ENCODE measurements around the gene SREBF2.

SREBF2 gene

DNA sequence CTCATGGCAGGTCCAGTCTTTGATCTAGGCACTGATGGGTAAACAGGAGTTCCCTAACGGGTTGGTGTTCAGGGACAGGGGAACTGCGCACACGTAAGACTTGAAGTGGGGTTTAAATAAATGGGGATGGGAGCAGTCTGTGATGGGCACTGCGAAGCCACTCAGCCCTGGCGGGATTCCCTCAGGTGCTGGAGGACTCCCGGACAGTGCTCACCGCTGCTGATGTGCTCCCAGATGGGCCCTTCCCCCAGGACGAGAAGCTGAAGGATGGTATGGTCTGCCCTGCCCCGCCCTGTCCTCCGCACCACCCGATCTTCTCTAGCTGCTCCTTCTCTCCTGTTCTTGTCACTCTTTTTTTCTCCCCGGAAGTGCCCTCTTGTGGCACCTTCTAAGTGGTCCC lies 22.9 kb upstream of the SREBF2 start:
- WGBS, 2 experiments (ENCODE audit: insufficient coverage in 2 of 2), result 99% methylated on average over 10 to 12 of the region's 12 CpGs
- peaks cover 24% of the 10 kb centered on the region for H3K36me3 ChIP-seq (ENCODE audit: control insufficient read depth, insufficient read depth, low read length)
- no peaks in the 10 kb centered on the region for H3K4me1 ChIP-seq (ENCODE audit: control insufficient read depth, insufficient read depth, low read length, poor library complexity, severe bottlenecking)
- H3K9me3 ChIP-seq (ENCODE audit: control insufficient read depth, low read length), result no peaks in the 10 kb centered on the region
- no peak overlapping the region for H3K4me3 ChIP-seq (ENCODE audit: extremely low read depth, insufficient read depth, low read length, poor library complexity, severe bottlenecking)
- no peak overlapping the region for H3K27ac ChIP-seq (ENCODE audit: low read depth, low read length, severe bottlenecking)

DNA sequence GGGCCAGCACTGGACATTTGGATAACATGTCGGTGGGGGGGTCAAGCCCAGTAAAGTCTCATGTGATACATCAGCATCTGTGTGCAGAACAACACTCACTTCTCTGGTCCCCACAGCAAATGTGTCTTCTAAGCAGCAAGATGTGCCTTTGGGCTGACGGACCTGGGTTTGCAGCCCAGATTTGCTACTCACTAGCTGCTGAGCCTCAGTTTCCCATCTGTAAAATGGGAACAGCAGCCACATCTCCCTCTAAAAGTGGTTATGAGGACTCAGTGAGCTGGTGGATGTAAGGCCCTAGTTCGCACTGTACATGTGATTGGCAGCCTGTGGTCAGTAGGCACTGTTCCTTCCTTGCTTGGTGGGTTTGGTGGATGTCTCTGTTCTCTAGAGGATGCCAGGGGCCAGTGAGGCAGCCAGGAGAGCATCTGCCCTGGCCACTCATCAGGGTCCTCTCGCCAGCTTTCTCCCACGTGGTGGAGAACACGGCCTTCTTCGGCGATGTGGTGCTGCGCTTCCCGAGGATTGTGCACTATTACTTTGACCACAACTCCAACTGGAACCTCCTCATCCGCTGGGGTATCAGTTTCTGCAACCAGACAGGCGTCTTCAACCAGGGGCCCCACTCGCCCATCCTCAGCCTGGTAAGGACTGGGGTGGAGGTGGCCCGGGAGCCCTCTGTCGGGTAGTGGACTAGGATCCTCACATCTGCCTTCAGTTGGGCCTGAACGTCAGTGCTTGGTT lies 19.9 kb upstream of the SREBF2 start:
- Histone ChIP-seq H3K9me3 (ENCODE audit: control insufficient read depth, low read length) (no peaks in the 10 kb centered on the region), H3K4me3 (ENCODE audit: extremely low read depth, insufficient read depth, low read length, poor library complexity, severe bottlenecking) (no peak overlapping the region), H3K36me3 (ENCODE audit: control insufficient read depth, insufficient read depth, low read length) (peaks cover 30% of the 10 kb centered on the region), H3K27ac (ENCODE audit: low read depth, low read length, severe bottlenecking) (no peak overlapping the region), H3K4me1 (ENCODE audit: control insufficient read depth, insufficient read depth, low read length, poor library complexity, severe bottlenecking) (no peaks in the 10 kb centered on the region)
- 97 to 98% methylated on average over 13 to 16 of the region's 16 CpGs for WGBS, 2 experiments (ENCODE audit: insufficient coverage in 2 of 2)

DNA sequence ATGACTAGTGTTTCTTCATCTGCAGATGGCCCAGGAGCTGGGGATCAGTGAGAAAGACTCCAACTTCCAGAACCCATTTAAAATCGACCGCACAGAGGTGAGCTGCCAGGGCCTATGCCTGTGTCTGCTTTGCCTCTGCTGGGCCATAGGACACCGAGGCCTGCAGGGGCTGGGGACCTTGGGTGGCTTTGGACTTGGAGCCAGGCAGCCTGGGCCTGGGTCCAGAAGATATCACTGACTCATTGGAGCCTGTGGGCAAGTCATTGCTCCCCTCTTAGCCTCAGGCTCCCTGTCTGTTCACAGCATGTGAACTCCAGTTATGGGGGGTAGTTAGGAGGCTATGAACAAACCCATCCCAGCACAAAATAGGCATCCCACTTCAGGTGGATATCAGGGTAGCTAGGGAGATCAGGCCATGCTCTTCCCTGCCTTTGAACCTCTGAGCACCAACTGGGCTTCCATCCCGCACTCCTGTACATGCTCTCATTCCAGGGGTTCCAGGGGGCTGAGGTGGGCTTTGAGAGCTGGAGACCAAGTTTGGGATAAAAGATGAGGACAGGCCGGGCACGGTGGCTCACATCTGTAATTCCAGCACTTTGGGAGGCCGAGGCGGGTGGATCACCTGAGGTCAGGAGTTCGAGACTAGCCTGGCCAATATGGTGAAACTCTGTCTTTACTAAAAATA lies 19.0 kb upstream of the SREBF2 start:
- H3K36me3 ChIP-seq (ENCODE audit: control insufficient read depth, insufficient read depth, low read length), result peaks cover 30% of the 10 kb centered on the region
- no peaks in the 10 kb centered on the region for H3K4me1 ChIP-seq (ENCODE audit: control insufficient read depth, insufficient read depth, low read length, poor library complexity, severe bottlenecking)
- 85 to 95% methylated on average over 8 to 9 of the region's 9 CpGs for WGBS, 2 experiments (ENCODE audit: insufficient coverage in 2 of 2)
- H3K4me3 ChIP-seq (ENCODE audit: extremely low read depth, insufficient read depth, low read length, poor library complexity, severe bottlenecking), result no peak overlapping the region
- no peaks in the 10 kb centered on the region for H3K9me3 ChIP-seq (ENCODE audit: control insufficient read depth, low read length)
- H3K27ac ChIP-seq (ENCODE audit: low read depth, low read length, severe bottlenecking), result no peak overlapping the region

DNA sequence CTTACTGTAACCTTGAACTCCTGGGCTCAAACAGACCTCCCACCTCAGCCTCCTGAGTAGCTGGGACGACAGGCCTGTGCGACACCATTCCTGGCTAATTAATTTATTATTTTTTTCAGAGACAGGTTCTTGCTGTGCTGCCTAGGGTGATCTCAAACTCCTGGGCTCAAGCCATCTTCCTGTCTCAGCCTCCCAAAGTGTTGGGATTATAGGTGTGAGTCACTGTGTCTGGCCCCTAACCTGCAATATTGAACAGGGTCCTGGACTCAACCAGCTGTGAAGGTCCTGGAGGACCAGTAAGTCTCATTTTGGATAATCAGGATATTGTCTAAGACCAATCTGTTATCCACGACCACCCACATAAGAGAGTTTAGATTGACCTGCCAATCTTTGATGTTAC lies 17.2 kb upstream of the SREBF2 start:
- Histone ChIP-seq H3K27ac (ENCODE audit: low read depth, low read length, severe bottlenecking) (no peak overlapping the region), H3K4me1 (ENCODE audit: control insufficient read depth, insufficient read depth, low read length, poor library complexity, severe bottlenecking) (no peaks in the 10 kb centered on the region), H3K4me3 (ENCODE audit: extremely low read depth, insufficient read depth, low read length, poor library complexity, severe bottlenecking) (no peak overlapping the region), H3K9me3 (ENCODE audit: control insufficient read depth, low read length) (no peaks in the 10 kb centered on the region), H3K36me3 (ENCODE audit: control insufficient read depth, insufficient read depth, low read length) (peaks cover 26% of the 10 kb centered on the region)
- 96% methylated on average over 3 of the region's 3 CpGs; no CpG with 5 or more reads in 1 of the 2 experiments for WGBS, 2 experiments (ENCODE audit: insufficient coverage in 2 of 2)

DNA sequence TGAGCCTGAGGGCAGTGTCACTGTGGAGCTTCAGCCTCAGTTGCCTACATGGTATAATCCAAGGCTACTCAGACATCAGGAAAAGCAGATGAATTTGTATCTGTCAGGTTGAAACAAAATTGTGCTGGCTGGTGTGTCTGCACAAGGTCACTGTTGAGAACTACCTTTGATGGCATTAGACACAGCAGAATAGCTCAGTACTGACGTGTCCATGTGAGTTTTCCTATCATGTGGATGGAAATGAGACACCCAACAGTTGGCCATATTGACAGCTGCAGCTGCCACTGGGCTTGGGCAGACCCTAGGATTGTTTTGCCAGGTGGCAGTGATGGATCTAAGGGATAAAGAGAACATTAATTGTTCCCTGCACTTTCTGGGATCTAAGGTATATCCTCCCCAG lies 16.7 kb upstream of the SREBF2 start:
- Histone ChIP-seq H3K27ac (ENCODE audit: low read depth, low read length, severe bottlenecking) (no peak overlapping the region), H3K4me1 (ENCODE audit: control insufficient read depth, insufficient read depth, low read length, poor library complexity, severe bottlenecking) (no peaks in the 10 kb centered on the region), H3K4me3 (ENCODE audit: extremely low read depth, insufficient read depth, low read length, poor library complexity, severe bottlenecking) (no peak overlapping the region), H3K36me3 (ENCODE audit: control insufficient read depth, insufficient read depth, low read length) (peaks cover 22% of the 10 kb centered on the region), H3K9me3 (ENCODE audit: control insufficient read depth, low read length) (no peaks in the 10 kb centered on the region)
- WGBS, 2 experiments (ENCODE audit: insufficient coverage in 2 of 2), result 90 to 100% methylated on average over 1 of the region's 1 CpG

DNA sequence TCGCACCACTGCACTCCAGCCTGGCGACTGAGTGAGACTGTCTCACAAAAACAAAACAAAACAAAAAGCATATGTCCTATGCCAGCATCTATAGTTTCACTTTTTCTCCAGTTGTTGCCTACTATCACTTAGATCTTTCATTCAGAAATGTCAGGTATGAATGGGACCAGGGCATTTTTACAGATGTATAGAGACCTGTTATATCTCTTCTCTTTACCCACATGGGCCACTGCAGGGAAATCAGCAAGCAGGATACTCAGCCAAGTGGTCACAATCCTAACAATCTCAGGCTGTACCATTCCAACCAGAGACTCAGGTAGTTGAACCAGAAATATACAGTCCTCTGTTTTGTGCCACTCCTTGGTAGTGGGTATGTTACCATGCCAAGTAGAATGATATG lies 16.0 kb upstream of the SREBF2 start:
- no peak overlapping the region for H3K27ac ChIP-seq (ENCODE audit: low read depth, low read length, severe bottlenecking)
- peaks cover 4% of the 10 kb centered on the region for H3K4me1 ChIP-seq (ENCODE audit: control insufficient read depth, insufficient read depth, low read length, poor library complexity, severe bottlenecking)
- no peaks in the 10 kb centered on the region for H3K9me3 ChIP-seq (ENCODE audit: control insufficient read depth, low read length)
- H3K4me3 ChIP-seq (ENCODE audit: extremely low read depth, insufficient read depth, low read length, poor library complexity, severe bottlenecking), result no peak overlapping the region
- 100% methylated on average over 2 of the region's 2 CpGs for WGBS, 2 experiments (ENCODE audit: insufficient coverage in 2 of 2)
- peaks cover 17% of the 10 kb centered on the region for H3K36me3 ChIP-seq (ENCODE audit: control insufficient read depth, insufficient read depth, low read length)

DNA sequence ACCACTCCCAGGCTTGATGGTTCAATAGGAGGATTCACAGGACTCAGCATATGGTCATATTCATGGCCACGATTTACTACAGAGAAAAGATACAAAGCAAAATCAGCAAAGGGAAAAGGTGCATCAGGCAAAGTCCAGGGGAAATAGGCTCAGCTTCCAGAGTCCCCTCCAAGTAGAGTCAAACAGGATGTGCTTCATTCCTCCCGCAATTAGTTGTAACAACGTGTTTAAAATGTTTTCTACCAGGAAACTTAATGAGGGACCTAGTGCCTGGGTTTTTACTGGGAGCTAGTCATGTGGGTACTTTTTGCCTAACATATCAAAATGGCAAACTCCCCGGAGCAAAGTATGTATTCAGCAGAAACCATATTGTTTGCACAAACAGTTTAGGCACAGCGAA lies 14.9 kb upstream of the SREBF2 start:
- Histone ChIP-seq H3K4me3 (ENCODE audit: extremely low read depth, insufficient read depth, low read length, poor library complexity, severe bottlenecking) (no peak overlapping the region), H3K9me3 (ENCODE audit: control insufficient read depth, low read length) (no peaks in the 10 kb centered on the region), H3K4me1 (ENCODE audit: control insufficient read depth, insufficient read depth, low read length, poor library complexity, severe bottlenecking) (peaks cover 4% of the 10 kb centered on the region), H3K36me3 (ENCODE audit: control insufficient read depth, insufficient read depth, low read length) (peaks cover 13% of the 10 kb centered on the region), H3K27ac (ENCODE audit: low read depth, low read length, severe bottlenecking) (no peak overlapping the region)
- 92 to 98% methylated on average over 5 of the region's 5 CpGs for WGBS, 2 experiments (ENCODE audit: insufficient coverage in 2 of 2)

DNA sequence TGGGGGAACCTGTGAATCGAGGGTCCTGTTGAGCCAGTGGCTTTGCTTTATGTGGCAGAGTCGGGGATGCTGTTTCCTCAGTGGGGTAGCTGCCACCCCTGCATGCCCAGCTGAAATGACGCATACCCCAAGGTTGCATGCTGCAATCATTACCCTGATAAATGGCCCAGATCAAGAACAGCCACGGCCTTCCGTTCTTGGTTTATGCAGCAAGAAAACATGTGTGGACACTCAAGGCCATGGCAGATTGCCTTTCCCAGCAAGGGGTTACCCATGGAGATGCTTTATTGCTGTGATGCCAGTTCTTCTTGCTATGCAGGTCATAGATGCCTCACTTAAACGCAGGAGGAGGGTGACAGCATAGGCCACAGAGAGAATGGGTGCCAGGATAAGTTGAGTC lies 14.3 kb upstream of the SREBF2 start:
- Histone ChIP-seq H3K27ac (ENCODE audit: low read depth, low read length, severe bottlenecking) (no peak overlapping the region), H3K4me3 (ENCODE audit: extremely low read depth, insufficient read depth, low read length, poor library complexity, severe bottlenecking) (no peak overlapping the region), H3K4me1 (ENCODE audit: control insufficient read depth, insufficient read depth, low read length, poor library complexity, severe bottlenecking) (peaks cover 4% of the 10 kb centered on the region), H3K9me3 (ENCODE audit: control insufficient read depth, low read length) (no peaks in the 10 kb centered on the region), H3K36me3 (ENCODE audit: control insufficient read depth, insufficient read depth, low read length) (peaks cover 8% of the 10 kb centered on the region)
- WGBS, 2 experiments (ENCODE audit: insufficient coverage in 2 of 2), result 94 to 98% methylated on average over 6 of the region's 6 CpGs

DNA sequence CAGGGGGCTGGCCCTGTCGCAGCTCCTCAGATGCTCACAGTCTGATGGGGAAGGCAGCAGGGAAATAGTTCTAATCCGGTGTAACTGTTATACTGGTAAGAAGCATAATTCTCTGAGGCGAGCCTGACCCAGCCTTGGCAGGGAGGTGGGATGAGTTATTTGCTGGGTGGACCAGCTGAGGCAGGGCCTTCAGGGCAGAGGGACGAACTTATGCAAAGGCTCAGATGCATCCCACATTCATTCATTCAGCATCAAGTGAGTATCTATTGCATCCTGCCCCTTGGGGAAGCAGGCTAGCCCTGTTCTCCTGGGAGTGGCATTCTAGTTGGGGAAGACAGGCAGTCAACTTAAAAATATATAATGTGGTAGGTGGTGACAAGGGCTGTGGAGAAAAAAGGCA lies 13.6 kb upstream of the SREBF2 start:
- Histone ChIP-seq H3K4me1 (ENCODE audit: control insufficient read depth, insufficient read depth, low read length, poor library complexity, severe bottlenecking) (peaks cover 4% of the 10 kb centered on the region), H3K4me3 (ENCODE audit: extremely low read depth, insufficient read depth, low read length, poor library complexity, severe bottlenecking) (no peak overlapping the region), H3K36me3 (ENCODE audit: control insufficient read depth, insufficient read depth, low read length) (peaks cover 6% of the 10 kb centered on the region), H3K27ac (ENCODE audit: low read depth, low read length, severe bottlenecking) (no peak overlapping the region), H3K9me3 (ENCODE audit: control insufficient read depth, low read length) (no peaks in the 10 kb centered on the region)
- 97 to 100% methylated on average over 2 to 3 of the region's 4 CpGs for WGBS, 2 experiments (ENCODE audit: insufficient coverage in 2 of 2)

DNA sequence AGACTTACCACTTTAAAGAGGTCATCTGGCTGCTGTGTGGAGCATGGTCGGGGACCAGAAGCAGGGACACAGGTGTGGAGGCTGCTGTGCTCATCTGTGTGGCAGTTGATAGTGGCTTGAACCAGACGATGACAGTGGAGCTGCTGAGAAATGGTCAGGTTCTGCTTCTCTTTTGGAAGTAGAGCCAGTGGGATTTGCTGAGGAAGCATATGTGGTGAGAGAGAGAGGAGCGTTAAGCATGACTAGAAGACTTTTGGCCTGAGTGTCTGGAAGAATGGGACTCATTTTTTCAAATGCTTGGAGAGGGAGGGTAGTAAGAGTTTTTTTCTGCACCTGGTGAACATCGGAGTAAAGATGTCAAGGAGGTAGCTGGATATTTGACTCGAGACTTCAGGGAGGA lies 12.5 kb upstream of the SREBF2 start:
- Histone ChIP-seq H3K27ac (ENCODE audit: low read depth, low read length, severe bottlenecking) (no peak overlapping the region), H3K4me3 (ENCODE audit: extremely low read depth, insufficient read depth, low read length, poor library complexity, severe bottlenecking) (no peak overlapping the region), H3K4me1 (ENCODE audit: control insufficient read depth, insufficient read depth, low read length, poor library complexity, severe bottlenecking) (peaks cover 8% of the 10 kb centered on the region), H3K36me3 (ENCODE audit: control insufficient read depth, insufficient read depth, low read length) (peaks cover 6% of the 10 kb centered on the region), H3K9me3 (ENCODE audit: control insufficient read depth, low read length) (no peaks in the 10 kb centered on the region)
- WGBS, 2 experiments (ENCODE audit: insufficient coverage in 2 of 2), result 94 to 95% methylated on average over 4 to 5 of the region's 5 CpGs

Data from mesodermal cell (in vitro differentiated cells).